Measurements from ENCODE around the gene MAP3K5.

The MAP3K5 gene

DNA sequence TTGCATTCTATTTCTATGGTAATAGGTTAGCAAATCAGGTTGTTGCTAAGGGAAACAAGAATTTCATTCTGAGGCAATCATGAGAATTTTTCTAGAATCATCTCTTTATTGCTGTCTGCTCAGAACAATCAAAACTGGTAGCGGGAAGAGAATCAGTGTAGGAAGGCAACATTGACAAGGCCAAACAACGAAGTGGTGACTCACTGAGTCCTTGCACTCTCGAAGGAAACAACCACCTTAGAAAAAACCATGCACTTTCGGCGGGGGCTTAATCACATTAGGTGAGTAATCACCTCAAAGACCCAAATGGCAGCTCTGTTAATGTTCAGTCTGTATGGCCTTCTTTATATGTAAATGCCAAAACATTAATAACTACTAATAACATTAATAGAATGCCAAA, 163.3 kb downstream of the MAP3K5 start:
- TF ChIP-seq, protein P1, sequence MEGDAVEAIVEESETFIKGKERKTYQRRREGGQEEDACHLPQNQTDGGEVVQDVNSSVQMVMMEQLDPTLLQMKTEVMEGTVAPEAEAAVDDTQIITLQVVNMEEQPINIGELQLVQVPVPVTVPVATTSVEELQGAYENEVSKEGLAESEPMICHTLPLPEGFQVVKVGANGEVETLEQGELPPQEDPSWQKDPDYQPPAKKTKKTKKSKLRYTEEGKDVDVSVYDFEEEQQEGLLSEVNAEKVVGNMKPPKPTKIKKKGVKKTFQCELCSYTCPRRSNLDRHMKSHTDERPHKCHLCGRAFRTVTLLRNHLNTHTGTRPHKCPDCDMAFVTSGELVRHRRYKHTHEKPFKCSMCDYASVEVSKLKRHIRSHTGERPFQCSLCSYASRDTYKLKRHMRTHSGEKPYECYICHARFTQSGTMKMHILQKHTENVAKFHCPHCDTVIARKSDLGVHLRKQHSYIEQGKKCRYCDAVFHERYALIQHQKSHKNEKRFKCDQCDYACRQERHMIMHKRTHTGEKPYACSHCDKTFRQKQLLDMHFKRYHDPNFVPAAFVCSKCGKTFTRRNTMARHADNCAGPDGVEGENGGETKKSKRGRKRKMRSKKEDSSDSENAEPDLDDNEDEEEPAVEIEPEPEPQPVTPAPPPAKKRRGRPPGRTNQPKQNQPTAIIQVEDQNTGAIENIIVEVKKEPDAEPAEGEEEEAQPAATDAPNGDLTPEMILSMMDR (IDR thresholded peaks at IDR 0.05) = no peak
- Histone ChIP-seq H3K36me3 (peaks cover 72% of the 10 kb centered on the region), H3K27ac (no peak overlapping the region), H3K4me1 (ENCODE audit: control insufficient read depth in 1 of 2, insufficient read depth in 1 of 2, low read depth in 1 of 2, low read length in 1 of 2) (no peaks in the 10 kb centered on the region), H3K9me3 (no peaks in the 10 kb centered on the region), H3K27me3 (no peaks in the 10 kb centered on the region), H3K4me3 (ENCODE audit: low read depth in 1 of 2, low read length in 1 of 2) (no peak overlapping the region)

DNA sequence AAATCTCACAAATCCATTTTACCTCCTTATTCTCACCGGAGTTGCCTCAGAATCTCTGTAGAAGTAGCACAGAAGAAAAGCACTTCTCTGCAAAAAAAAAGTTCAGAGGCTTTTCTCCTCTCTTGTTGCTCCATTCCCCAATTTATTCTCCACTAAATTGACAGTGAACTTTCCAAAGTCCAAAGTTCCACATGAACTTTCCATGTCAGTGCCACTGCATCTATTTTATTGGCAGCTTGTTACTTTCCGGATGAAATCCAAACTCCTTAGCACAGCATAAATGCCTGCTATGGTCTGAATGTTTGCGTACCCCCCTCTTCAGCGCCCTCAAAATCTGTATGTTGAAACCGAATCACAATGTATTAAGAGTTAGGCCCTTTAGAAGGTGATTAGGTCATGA, 165.1 kb downstream of the MAP3K5 start:
- Histone ChIP-seq H3K27ac (no peak overlapping the region), H3K4me3 (ENCODE audit: low read depth in 1 of 2, low read length in 1 of 2) (no peak overlapping the region), H3K4me1 (ENCODE audit: control insufficient read depth in 1 of 2, insufficient read depth in 1 of 2, low read depth in 1 of 2, low read length in 1 of 2) (no peaks in the 10 kb centered on the region), H3K36me3 (peaks cover 69% of the 10 kb centered on the region), H3K27me3 (no peaks in the 10 kb centered on the region), H3K9me3 (no peaks in the 10 kb centered on the region)
- TF ChIP-seq, protein P1 (IDR thresholded peaks at IDR 0.05) = no peak

DNA sequence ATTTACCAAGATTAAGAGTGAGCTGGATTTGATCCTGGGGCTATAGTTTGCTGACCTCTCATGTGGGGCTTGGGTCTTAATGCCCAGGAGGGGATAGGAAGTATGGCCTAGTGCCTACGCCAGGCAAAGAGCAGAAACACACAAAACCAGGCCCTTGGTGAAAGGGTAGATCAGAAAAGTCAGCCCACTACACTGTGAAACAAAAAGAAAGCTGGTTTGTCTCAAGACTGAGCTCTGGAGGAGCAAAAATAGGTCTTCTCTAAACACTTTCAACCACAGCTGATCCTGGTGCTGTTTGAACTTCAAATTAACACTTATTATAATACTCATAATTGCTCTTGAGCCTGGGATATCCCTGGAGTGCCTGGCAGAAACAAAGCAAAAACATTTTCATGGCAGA, 167.0 kb downstream of the MAP3K5 start:
- TF ChIP-seq, protein P1 (IDR thresholded peaks at IDR 0.05) = no peak
- no peaks in the 10 kb centered on the region for H3K4me1 ChIP-seq (ENCODE audit: control insufficient read depth in 1 of 2, insufficient read depth in 1 of 2, low read depth in 1 of 2, low read length in 1 of 2)
- no peaks in the 10 kb centered on the region for H3K9me3 ChIP-seq
- no peak overlapping the region for H3K4me3 ChIP-seq (ENCODE audit: low read depth in 1 of 2, low read length in 1 of 2)
- H3K27ac ChIP-seq = no peak overlapping the region
- H3K27me3 ChIP-seq = no peaks in the 10 kb centered on the region
- H3K36me3 ChIP-seq = peaks cover 69% of the 10 kb centered on the region

DNA sequence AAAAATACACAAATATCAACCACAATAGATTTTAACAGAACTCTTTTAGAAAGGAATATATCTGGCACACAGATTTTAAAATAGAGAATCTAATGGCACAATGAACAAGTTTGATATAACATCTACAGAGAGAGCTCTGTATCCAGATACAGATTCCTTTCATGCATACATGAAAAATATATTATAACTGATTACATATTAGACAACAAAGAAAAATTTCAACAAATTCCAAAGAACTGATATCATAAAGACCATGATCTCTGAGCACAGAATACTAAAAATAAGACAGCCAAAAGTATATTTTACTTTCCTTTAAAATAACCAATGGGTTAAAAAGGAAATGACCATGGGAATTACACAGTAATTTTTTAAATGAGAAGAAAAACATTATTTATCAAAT, 167.9 kb downstream of the MAP3K5 start:
- Histone ChIP-seq H3K36me3 (peaks cover 69% of the 10 kb centered on the region), H3K27me3 (no peaks in the 10 kb centered on the region), H3K9me3 (no peaks in the 10 kb centered on the region), H3K4me3 (ENCODE audit: low read depth in 1 of 2, low read length in 1 of 2) (no peak overlapping the region), H3K4me1 (ENCODE audit: control insufficient read depth in 1 of 2, insufficient read depth in 1 of 2, low read depth in 1 of 2, low read length in 1 of 2) (no peaks in the 10 kb centered on the region), H3K27ac (no peak overlapping the region)
- TF ChIP-seq, protein P1 (IDR thresholded peaks at IDR 0.05) = no peak

DNA sequence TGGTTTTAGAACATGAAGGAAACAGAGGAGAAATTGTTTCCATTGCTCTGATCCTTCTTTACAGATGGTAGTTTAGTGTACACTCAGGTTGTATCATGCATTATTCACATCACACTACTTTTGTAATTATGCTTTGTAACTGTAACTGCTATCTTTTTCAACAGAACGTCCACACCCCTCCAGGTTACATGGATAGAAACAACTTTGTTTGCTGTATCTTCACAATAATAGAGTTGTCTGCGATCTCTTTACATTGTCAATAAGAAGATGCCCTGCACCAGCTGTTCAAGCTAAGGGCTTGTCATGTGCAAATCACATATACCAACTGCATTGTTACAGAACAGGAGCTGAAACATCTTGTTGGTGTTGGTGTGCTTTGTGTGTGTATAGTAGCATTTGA, 174.2 kb downstream of the MAP3K5 start:
- TF ChIP-seq, protein P1 (IDR thresholded peaks at IDR 0.05) = no peak
- Histone ChIP-seq H3K4me1 (ENCODE audit: control insufficient read depth in 1 of 2, insufficient read depth in 1 of 2, low read depth in 1 of 2, low read length in 1 of 2) (no peaks in the 10 kb centered on the region), H3K9me3 (no peaks in the 10 kb centered on the region), H3K27ac (no peak overlapping the region), H3K4me3 (ENCODE audit: low read depth in 1 of 2, low read length in 1 of 2) (no peak overlapping the region), H3K36me3 (peaks cover 87% of the 10 kb centered on the region), H3K27me3 (no peaks in the 10 kb centered on the region)

DNA sequence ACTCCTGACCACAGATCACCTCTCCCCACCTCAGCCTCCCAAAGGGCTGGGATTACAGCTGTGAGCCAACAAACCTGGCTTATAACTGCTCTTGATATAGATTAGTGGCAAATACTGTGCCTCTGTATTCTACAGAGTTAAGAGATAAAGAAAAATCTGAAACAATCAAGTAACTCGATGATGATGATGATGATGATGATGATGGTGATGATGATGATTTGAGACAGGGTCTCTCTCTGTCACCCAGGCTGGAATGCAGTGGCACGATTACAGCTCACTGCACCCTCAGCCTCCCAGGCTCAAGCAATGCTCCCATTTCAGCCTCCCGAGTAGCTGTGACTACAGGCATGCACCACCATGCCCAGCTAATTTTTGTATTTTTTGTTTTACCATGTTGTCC, 175.8 kb downstream of the MAP3K5 start:
- no peaks in the 10 kb centered on the region for H3K27me3 ChIP-seq
- no peaks in the 10 kb centered on the region for H3K9me3 ChIP-seq
- H3K4me1 ChIP-seq (ENCODE audit: control insufficient read depth in 1 of 2, insufficient read depth in 1 of 2, low read depth in 1 of 2, low read length in 1 of 2) = no peaks in the 10 kb centered on the region
- H3K36me3 ChIP-seq = peaks cover 87% of the 10 kb centered on the region
- H3K27ac ChIP-seq = no peak overlapping the region
- TF ChIP-seq, protein P1 (IDR thresholded peaks at IDR 0.05) = no peak
- no peak overlapping the region for H3K4me3 ChIP-seq (ENCODE audit: low read depth in 1 of 2, low read length in 1 of 2)

Data from neutrophil (primary cell).